Astrocyte (in vitro differentiated cells and primary cell): ENCODE data around the gene VPS37C. TPM values are rescaled to one million over a fixed set of nuclear protein-coding genes. Genes with fewer than 3 reads are reported as not detected.

Experiments
- DNase-seq: peaks from one replicate; pipeline ENCODE4 v3.0.0-alpha.2; 2010; ENCODE audit warnings: low read depth
- FAIRE-seq: peaks from 2 replicates; lab custom pipeline; 2011; peaks lifted over from hg19 to GRCh38; lab: Jason Lieb, UNC
- H2AFZ ChIP-seq: 2 replicates; pipeline ENCODE4 v1.6.0; 2012; ENCODE audit warnings: low read depth, low read length, inconsistent platforms
- H3K27ac ChIP-seq: 2 replicates; pipeline ENCODE4 v1.5.1; 2011; ENCODE audit warnings: low read depth, low read length, inconsistent platforms
- H3K27me3 ChIP-seq: 2 replicates; pipeline ENCODE4 v1.6.0; 2011; ENCODE audit warnings: low read length, inconsistent platforms; ENCODE audit not compliant: insufficient read depth
- H3K36me3 ChIP-seq: 2 replicates; pipeline ENCODE4 v1.5.1; 2011; ENCODE audit warnings: low read length, inconsistent platforms; ENCODE audit not compliant: insufficient read depth
- H3K4me1 ChIP-seq: 2 replicates; pipeline ENCODE4 v1.5.1; 2011; ENCODE audit warnings: low read length, inconsistent platforms; ENCODE audit not compliant: insufficient read depth
- H3K4me2 ChIP-seq: 2 replicates; pipeline ENCODE4 v1.6.0; 2012; ENCODE audit warnings: low read length, inconsistent platforms
- H3K4me3 ChIP-seq: 2 replicates; pipeline ENCODE4 v1.5.1; 2011; ENCODE audit warnings: low read depth, mild to moderate bottlenecking, low read length, inconsistent platforms; ENCODE audit not compliant: insufficient read depth
- H3K79me2 ChIP-seq: 2 replicates; pipeline ENCODE4 v1.6.0; 2012; ENCODE audit warnings: mild to moderate bottlenecking, low read length, inconsistent platforms; ENCODE audit not compliant: insufficient read depth
- H3K9ac ChIP-seq: 2 replicates; pipeline ENCODE4 v1.6.0; 2012; ENCODE audit warnings: mild to moderate bottlenecking, low read length, inconsistent platforms
- H3K9me3 ChIP-seq: 2 replicates; pipeline ENCODE4 v1.5.1; 2012; ENCODE audit warnings: low read depth, mild to moderate bottlenecking, low read length, inconsistent platforms; ENCODE audit not compliant: insufficient read depth
- H4K20me1 ChIP-seq: 2 replicates; pipeline ENCODE4 v1.6.0; 2012; ENCODE audit warnings: low read length, inconsistent platforms; ENCODE audit not compliant: insufficient read depth
- H3K27ac Mint-ChIP-seq: one replicate; pipeline ENCODE4 v1.8.0; 2021; ENCODE audit warnings: mild to moderate bottlenecking, mixed read lengths; ENCODE audit not compliant: unreplicated experiment
- H3K27me3 Mint-ChIP-seq: one replicate; pipeline ENCODE4 v1.8.0; 2021; ENCODE audit warnings: low read depth, mixed read lengths; ENCODE audit not compliant: unreplicated experiment
- H3K36me3 Mint-ChIP-seq: one replicate; pipeline ENCODE4 v1.8.0; 2021; ENCODE audit warnings: low read depth, mixed read lengths; ENCODE audit not compliant: unreplicated experiment
- H3K4me1 Mint-ChIP-seq: one replicate; pipeline ENCODE4 v1.8.0; 2021; ENCODE audit warnings: low read depth, mixed read lengths; ENCODE audit not compliant: unreplicated experiment
- H3K4me3 Mint-ChIP-seq: one replicate; pipeline ENCODE4 v1.8.0; 2021; ENCODE audit warnings: mild to moderate bottlenecking, moderate library complexity, mixed read lengths; ENCODE audit not compliant: unreplicated experiment
- H3K9me3 Mint-ChIP-seq: one replicate; pipeline ENCODE4 v1.8.0; 2021; ENCODE audit warnings: mild to moderate bottlenecking, mixed read lengths; ENCODE audit not compliant: unreplicated experiment
- CTCF ChIP-seq: IDR thresholded peaks from 2 replicates; pipeline ENCODE4 v1.5.1; 2011; ENCODE audit warnings: low read depth, mild to moderate bottlenecking, inconsistent platforms, low read length, moderate library complexity; ENCODE audit not compliant: insufficient read depth
- EZH2 ChIP-seq: IDR thresholded peaks from 2 replicates; pipeline ENCODE4 v1.6.1; 2012; ENCODE audit warnings: mild to moderate bottlenecking, low read length, inconsistent platforms; ENCODE audit not compliant: insufficient read depth
- total RNA-seq: library from RNA; stranded (reverse); gene quantifications from 2 replicates; pipeline ENCODE4 v1.2.1, GENCODE V29; 2021

The VPS37C gene
- total RNA-seq, 1 donor from 2014 or later = 18.1 TPM

- Histone ChIP-seq H3K4me2 (no peak overlapping the region), H4K20me1 (no peaks in the 10 kb centered on the region), H3K27ac (no peak overlapping the region), H3K27me3 (peaks cover 4% of the 10 kb centered on the region), H3K4me3 (no peak overlapping the region), H3K4me1 (no peaks in the 10 kb centered on the region), H3K79me2 (no peaks in the 10 kb centered on the region), H3K9me3 (no peaks in the 10 kb centered on the region), H2AFZ (no peak overlapping the region), H3K9ac (no peak overlapping the region), H3K36me3 (no peaks in the 10 kb centered on the region)
- Mint-ChIP-seq H3K4me1 (no peaks in the 10 kb centered on the region), H3K36me3 (peaks cover 3% of the 10 kb centered on the region), H3K4me3 (no peak overlapping the region), H3K27me3 (peaks cover 25% of the 10 kb centered on the region), H3K27ac (no peak overlapping the region), H3K9me3 (peaks cover 6% of the 10 kb centered on the region)
- DNase-seq = no peak
- no peak for FAIRE-seq
- TF ChIP-seq CTCF (no peak), EZH2 (no peak)
These were observed 41.7 kb downstream of the VPS37C start for GRCh38 chr11:61119571-61119970.

GRCh38 chr11:61119055-61119454 lies 42.2 kb downstream of the VPS37C start:
- Mint-ChIP-seq H3K4me1 (no peaks in the 10 kb centered on the region), H3K27me3 (peaks cover 20% of the 10 kb centered on the region), H3K27ac (no peak overlapping the region), H3K36me3 (peaks cover 1% of the 10 kb centered on the region), H3K9me3 (peaks cover 2% of the 10 kb centered on the region), H3K4me3 (no peak overlapping the region)
- H3K9me3 ChIP-seq = no peaks in the 10 kb centered on the region
- H3K36me3 ChIP-seq = no peaks in the 10 kb centered on the region
- no peak overlapping the region for H3K4me2 ChIP-seq
- no peaks in the 10 kb centered on the region for H4K20me1 ChIP-seq
- no peak overlapping the region for H3K27ac ChIP-seq
- TF ChIP-seq CTCF (no peak), EZH2 (no peak)
- peaks cover 4% of the 10 kb centered on the region for H3K27me3 ChIP-seq
- FAIRE-seq (no peak), DNase-seq (no peak)
- H3K4me3 ChIP-seq = no peak overlapping the region
- H2AFZ ChIP-seq = no peak overlapping the region
- H3K79me2 ChIP-seq = no peaks in the 10 kb centered on the region
- H3K9ac ChIP-seq = no peak overlapping the region
- no peaks in the 10 kb centered on the region for H3K4me1 ChIP-seq

GRCh38 chr11:61118406-61118805 lies 42.8 kb downstream of the VPS37C start:
- TF ChIP-seq EZH2 = no peak
- no peak for TF ChIP-seq CTCF
- H3K9ac ChIP-seq = no peak overlapping the region
- Mint-ChIP-seq H3K4me1 (no peaks in the 10 kb centered on the region), H3K27ac (no peak overlapping the region), H3K27me3 (peaks cover 20% of the 10 kb centered on the region), H3K4me3 (no peak overlapping the region), H3K9me3 (peaks cover 2% of the 10 kb centered on the region), H3K36me3 (no peaks in the 10 kb centered on the region)
- H3K36me3 ChIP-seq = no peaks in the 10 kb centered on the region
- H3K4me1 ChIP-seq = no peaks in the 10 kb centered on the region
- no peaks in the 10 kb centered on the region for H3K9me3 ChIP-seq
- no peak overlapping the region for H3K4me3 ChIP-seq
- H2AFZ ChIP-seq = no peak overlapping the region
- DNase-seq (no peak), FAIRE-seq (no peak)
- no peaks in the 10 kb centered on the region for H3K79me2 ChIP-seq
- no peak overlapping the region for H3K27ac ChIP-seq
- H3K4me2 ChIP-seq = no peak overlapping the region
- H3K27me3 ChIP-seq = peaks cover 4% of the 10 kb centered on the region
- H4K20me1 ChIP-seq = no peaks in the 10 kb centered on the region
